ENCODE data around the gene FLRT2.

- TF ChIP-seq CTCF (IDR thresholded peaks at IDR 0.05) = no peak
- no peak for TF ChIP-seq POLR2AphosphoS5 (IDR thresholded peaks at IDR 0.05)
Observed at GRCh38 chr14:85527006-85527405, 2.9 kb upstream of the FLRT2 start.
